Measurements from ENCODE around the gene CAMSAP3.

- TF ChIP-seq, protein P1, sequence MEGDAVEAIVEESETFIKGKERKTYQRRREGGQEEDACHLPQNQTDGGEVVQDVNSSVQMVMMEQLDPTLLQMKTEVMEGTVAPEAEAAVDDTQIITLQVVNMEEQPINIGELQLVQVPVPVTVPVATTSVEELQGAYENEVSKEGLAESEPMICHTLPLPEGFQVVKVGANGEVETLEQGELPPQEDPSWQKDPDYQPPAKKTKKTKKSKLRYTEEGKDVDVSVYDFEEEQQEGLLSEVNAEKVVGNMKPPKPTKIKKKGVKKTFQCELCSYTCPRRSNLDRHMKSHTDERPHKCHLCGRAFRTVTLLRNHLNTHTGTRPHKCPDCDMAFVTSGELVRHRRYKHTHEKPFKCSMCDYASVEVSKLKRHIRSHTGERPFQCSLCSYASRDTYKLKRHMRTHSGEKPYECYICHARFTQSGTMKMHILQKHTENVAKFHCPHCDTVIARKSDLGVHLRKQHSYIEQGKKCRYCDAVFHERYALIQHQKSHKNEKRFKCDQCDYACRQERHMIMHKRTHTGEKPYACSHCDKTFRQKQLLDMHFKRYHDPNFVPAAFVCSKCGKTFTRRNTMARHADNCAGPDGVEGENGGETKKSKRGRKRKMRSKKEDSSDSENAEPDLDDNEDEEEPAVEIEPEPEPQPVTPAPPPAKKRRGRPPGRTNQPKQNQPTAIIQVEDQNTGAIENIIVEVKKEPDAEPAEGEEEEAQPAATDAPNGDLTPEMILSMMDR (conservative IDR thresholded peaks at IDR 0.05) = no peak
- no peak for TF ChIP-seq ZFX (IDR thresholded peaks at IDR 0.05)
Observed at GRCh38 chr19:7578127-7578526, 17.5 kb upstream of the CAMSAP3 start.

Measured in C4-2B (cell line).